ENCODE data around the gene CAB39. TPM values are rescaled to one million over a fixed set of nuclear protein-coding genes. Genes with fewer than 3 reads are reported as not detected.

CAB39 gene
- total RNA-seq, 4 donors from 2014 or later: 53.0 to 67.1 (median 59.5) TPM

GRCh38 chr2:230703514-230703913 is 9.1 kb upstream of the CAB39 start:
- no peak for DNase-seq (ENCODE audit: low spot score in 2 of 2)
- H3K27ac ChIP-seq: no peak overlapping the region
- TF ChIP-seq POLR2AphosphoS5 (IDR thresholded peaks at IDR 0.05) (no peak), POLR2A (IDR thresholded peaks at IDR 0.05) (no peak), CTCF (IDR thresholded peaks at IDR 0.05) (no peak)
- H3K4me1 ChIP-seq: peaks cover 15% of the 10 kb centered on the region
- no peaks in the 10 kb centered on the region for H3K9me3 ChIP-seq
- no peak overlapping the region for H3K4me3 ChIP-seq
- WGBS: 87% methylated on average over 3 of the region's 3 CpGs
- H3K36me3 ChIP-seq: no peaks in the 10 kb centered on the region
- H3K27me3 ChIP-seq: no peaks in the 10 kb centered on the region

- no peaks in the 10 kb centered on the region for H3K9me3 ChIP-seq
- WGBS: 86% methylated on average over 3 of the region's 3 CpGs
- H3K4me3 ChIP-seq: no peak overlapping the region
- no peak for DNase-seq (ENCODE audit: low spot score in 2 of 2)
- TF ChIP-seq CTCF (IDR thresholded peaks at IDR 0.05): no peak
- TF ChIP-seq EP300 (IDR thresholded peaks at IDR 0.05): no peak
- no peak for TF ChIP-seq POLR2A (IDR thresholded peaks at IDR 0.05)
- no peak for TF ChIP-seq POLR2AphosphoS5 (IDR thresholded peaks at IDR 0.05)
- no peaks in the 10 kb centered on the region for H3K27me3 ChIP-seq
- peaks cover 7% of the 10 kb centered on the region for H3K4me1 ChIP-seq
- H3K36me3 ChIP-seq: no peaks in the 10 kb centered on the region
- no peak overlapping the region for H3K27ac ChIP-seq
These were observed 6.6 kb upstream of the CAB39 start for GRCh38 chr2:230706053-230706521.

DNA sequence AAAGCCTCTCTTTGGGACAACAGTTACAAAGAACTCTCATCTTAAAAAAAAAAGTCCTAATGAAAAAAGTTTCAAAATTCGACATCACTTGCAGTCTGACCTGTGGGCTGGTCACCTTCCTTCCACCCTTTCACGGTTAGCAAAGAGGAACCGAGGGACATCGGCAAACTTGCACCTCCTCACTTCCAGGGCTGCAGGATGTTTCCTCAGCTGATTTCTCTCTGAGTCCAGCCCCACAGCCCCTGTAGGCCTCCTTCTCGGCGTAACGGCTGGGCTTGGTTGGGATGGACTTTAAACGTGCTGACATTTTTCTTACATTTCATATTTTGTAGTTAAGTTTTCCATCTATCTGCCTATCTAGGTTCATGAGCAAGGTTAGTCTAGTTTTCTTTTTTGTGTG is 5.7 kb upstream of the CAB39 start:
- no peak overlapping the region for H3K4me3 ChIP-seq
- peaks cover 3% of the 10 kb centered on the region for H3K4me1 ChIP-seq
- H3K9me3 ChIP-seq: no peaks in the 10 kb centered on the region
- H3K27ac ChIP-seq: no peak overlapping the region
- WGBS: 84% methylated on average over 8 of the region's 8 CpGs
- TF ChIP-seq EP300 (IDR thresholded peaks at IDR 0.05): no peak
- TF ChIP-seq POLR2A (IDR thresholded peaks at IDR 0.05): no peak
- TF ChIP-seq POLR2AphosphoS5 (IDR thresholded peaks at IDR 0.05): no peak
- no peak for TF ChIP-seq CTCF (IDR thresholded peaks at IDR 0.05)
- H3K36me3 ChIP-seq: no peaks in the 10 kb centered on the region
- H3K27me3 ChIP-seq: no peaks in the 10 kb centered on the region
- DNase-seq (ENCODE audit: low spot score in 2 of 2): no peak

- Histone ChIP-seq H3K4me3 (no peak overlapping the region), H3K27me3 (no peaks in the 10 kb centered on the region), H3K27ac (no peak overlapping the region), H3K4me1 (peaks cover 8% of the 10 kb centered on the region), H3K36me3 (no peaks in the 10 kb centered on the region), H3K9me3 (no peaks in the 10 kb centered on the region)
- DNase-seq (ENCODE audit: low spot score in 2 of 2): no peak
- TF ChIP-seq POLR2A (IDR thresholded peaks at IDR 0.05) (no peak), EP300 (IDR thresholded peaks at IDR 0.05) (no peak), CTCF (IDR thresholded peaks at IDR 0.05) (no peak), POLR2AphosphoS5 (IDR thresholded peaks at IDR 0.05) (no peak)
- 70% methylated on average over 7 of the region's 7 CpGs for WGBS
These were observed 4.4 kb upstream of the CAB39 start for GRCh38 chr2:230708204-230708603.

DNA sequence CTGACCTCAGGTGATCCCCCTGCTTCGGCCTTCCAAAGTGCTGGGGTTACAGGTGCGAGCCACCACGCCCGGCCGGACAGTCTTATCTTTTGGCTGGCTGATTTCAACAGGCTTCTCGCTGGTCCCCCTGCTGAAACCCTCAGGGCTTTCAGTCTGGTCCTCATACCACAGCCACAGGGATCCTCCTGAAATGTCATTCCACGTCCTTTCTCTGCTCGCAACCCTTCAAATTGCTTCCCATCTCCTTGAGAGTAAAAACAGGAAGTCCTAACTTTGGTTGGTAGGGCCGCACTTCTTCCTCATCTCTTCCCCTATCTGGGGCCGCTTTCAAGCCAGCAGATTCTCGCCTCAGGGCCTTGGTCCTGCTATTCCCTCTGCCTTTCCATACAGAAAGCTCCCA is 1.4 kb upstream of the CAB39 start:
- Histone ChIP-seq H3K36me3 (no peaks in the 10 kb centered on the region), H3K4me3 (no peak overlapping the region), H3K27me3 (no peaks in the 10 kb centered on the region), H3K4me1 (peaks cover 30% of the 10 kb centered on the region), H3K27ac (no peak overlapping the region), H3K9me3 (no peaks in the 10 kb centered on the region)
- DNase-seq (ENCODE audit: low spot score in 2 of 2): no peak
- 85% methylated on average over 11 of the region's 11 CpGs for WGBS
- TF ChIP-seq POLR2A (IDR thresholded peaks at IDR 0.05) (no peak), EP300 (IDR thresholded peaks at IDR 0.05) (no peak), CTCF (IDR thresholded peaks at IDR 0.05) (no peak), POLR2AphosphoS5 (IDR thresholded peaks at IDR 0.05) (no peak)
